Measurements from ENCODE around the gene KRT76.

KRT76 gene

GRCh38 chr12:52813203-52813819 is 36.2 kb upstream of the KRT76 start:
- DNase-seq (ENCODE audit: low read depth) = no peak

GRCh38 chr12:52812749-52813148 is 35.6 kb upstream of the KRT76 start:
- no peak for DNase-seq (ENCODE audit: low read depth)

GRCh38 chr12:52812073-52812400 is 34.9 kb upstream of the KRT76 start:
- no peak for DNase-seq (ENCODE audit: low read depth)

GRCh38 chr12:52811191-52812072 is 34.3 kb upstream of the KRT76 start:
- no peak for DNase-seq (ENCODE audit: low read depth)

GRCh38 chr12:52810554-52810953 is 33.4 kb upstream of the KRT76 start:
- DNase-seq (ENCODE audit: low read depth) = no peak

GRCh38 chr12:52809166-52809565 is 32.0 kb upstream of the KRT76 start:
- DNase-seq (ENCODE audit: low read depth) = no peak

GRCh38 chr12:52808573-52809160 is 31.5 kb upstream of the KRT76 start:
- DNase-seq (ENCODE audit: low read depth) = no peak

GRCh38 chr12:52807544-52808470 is 30.7 kb upstream of the KRT76 start:
- no peak for DNase-seq (ENCODE audit: low read depth)

GRCh38 chr12:52806821-52807543 is 29.8 kb upstream of the KRT76 start:
- DNase-seq (ENCODE audit: low read depth) = no peak

- DNase-seq (ENCODE audit: low read depth) = no peak
Measured at GRCh38 chr12:52806169-52806811, 29.1 kb upstream of the KRT76 start.

- no peak for DNase-seq (ENCODE audit: low read depth)
Measured at GRCh38 chr12:52805739-52806138, 28.6 kb upstream of the KRT76 start.

GRCh38 chr12:52805000-52805399 is 27.9 kb upstream of the KRT76 start:
- no peak for DNase-seq (ENCODE audit: low read depth)

GRCh38 chr12:52802442-52802841 is 25.3 kb upstream of the KRT76 start:
- DNase-seq (ENCODE audit: low read depth) = no peak

- no peak for DNase-seq (ENCODE audit: low read depth)
Measured at GRCh38 chr12:52801773-52802172, 24.6 kb upstream of the KRT76 start.

- no peak for DNase-seq (ENCODE audit: low read depth)
Measured at GRCh38 chr12:52800259-52800917, 23.2 kb upstream of the KRT76 start.

GRCh38 chr12:52799505-52800211 is 22.5 kb upstream of the KRT76 start:
- DNase-seq (ENCODE audit: low read depth) = no peak

- DNase-seq (ENCODE audit: low read depth) = peak; percentile 82
Measured at GRCh38 chr12:52798671-52799504, 21.7 kb upstream of the KRT76 start.

GRCh38 chr12:52798003-52798670 is 21.0 kb upstream of the KRT76 start:
- peak; percentile 78 for DNase-seq (ENCODE audit: low read depth)
